B cell (primary cell): Measurements from ENCODE around the gene UTP11. TPM values are rescaled to one million over a fixed set of nuclear protein-coding genes. Genes with fewer than 3 reads are reported as not detected.

Experiments
- ATAC-seq: fragments of 200-7000 bp; cut with Tn5 transposase; one replicate; pipeline ENCODE4 v1.10.0; 2021; ENCODE audit warnings: low read depth, mild to moderate bottlenecking, moderate number of reproducible peaks, moderate library complexity
- CTCF ChIA-PET: fragments of 350-600 bp; sonication (Branson Sonifier 250); formaldehyde crosslinking; loops from one replicate; lab custom pipeline; 2021; ENCODE audit warnings: antibody characterized with exemption, inconsistent platforms; lab: Charles Lee
- POLR2A ChIA-PET: fragments of 350-600 bp; sonication (Branson Sonifier 250); formaldehyde crosslinking; loops from one replicate; lab custom pipeline; 2021; ENCODE audit warnings: antibody characterized with exemption; lab: Charles Lee
- DNase-seq: peaks from one replicate; pipeline ENCODE4 v3.0.0; 2013
- H2AFZ ChIP-seq: 2 replicates; pipeline ENCODE4 v1.6.1; 2012; ENCODE audit warnings: mild to moderate bottlenecking, low read depth, low read length; ENCODE audit not compliant: insufficient read depth, poor library complexity, severe bottlenecking
- H3K27ac ChIP-seq, 2 donors: 1 replicate in 1 of 2; 2 replicates in 1 of 2; pipeline ENCODE4 v1.5.1; 2012 to 2013; ENCODE audit warnings: low read length in 2 of 2, mild to moderate bottlenecking in 2 of 2, moderate library complexity in 1 of 2
- H3K27me3 ChIP-seq, 4 experiments: fragments of 200-600 bp in 1 of 4; sonication (generic) in 1 of 4; replicated peaks in 1 of 4; 1 replicate in 2 of 4; 2 replicates in 2 of 4; pipeline versions ENCODE4 v1.6.1 to v1.7.0; 2013 to 2016; ENCODE audit warnings: low read length in 3 of 4, mild to moderate bottlenecking in 2 of 4, mixed read lengths in 1 of 4, moderate library complexity in 1 of 4; ENCODE audit not compliant: insufficient read depth in 4 of 4, control insufficient read depth in 3 of 4; ENCODE audit errors: control extremely low read depth in 1 of 4
- H3K36me3 ChIP-seq, 2 experiments: replicated peaks in 1 of 2; 1 replicate in 1 of 2; 2 replicates in 1 of 2; pipeline versions ENCODE4 v1.6.1 to v1.7.1; 2013; ENCODE audit warnings: low read length in 1 of 2; ENCODE audit not compliant: insufficient read depth in 2 of 2, control insufficient read depth in 1 of 2; ENCODE audit errors: control extremely low read depth in 1 of 2, extremely low read depth in 1 of 2
- H3K4me1 ChIP-seq, 2 donors: fragments of 200-600 bp in 1 of 2; sonication (generic) in 1 of 2; 1 replicate in 1 of 2; 2 replicates in 1 of 2; pipeline versions ENCODE4 v1.5.1 to v1.6.1; 2013 to 2017; ENCODE audit warnings: low read length in 2 of 2; ENCODE audit not compliant: control insufficient read depth in 2 of 2, insufficient read depth in 2 of 2
- H3K4me2 ChIP-seq: replicated peaks from 2 replicates; pipeline ENCODE3; 2012; ENCODE audit warnings: mild to moderate bottlenecking, low read depth, low read length; ENCODE audit not compliant: poor library complexity, severe bottlenecking
- H3K4me3 ChIP-seq, 5 experiments: fragments of 200-600 bp in 1 of 5; sonication (generic) in 1 of 5; 1 replicate in 3 of 5; 2 replicates in 2 of 5; pipeline versions ENCODE4 v1.5.1 to v1.7.0; 2011 to 2016; ENCODE audit warnings: low read length in 4 of 5, mild to moderate bottlenecking in 4 of 5, low read depth in 2 of 5, control low read depth in 1 of 5, moderate library complexity in 1 of 5; ENCODE audit not compliant: insufficient read depth in 1 of 5; ENCODE audit errors: control extremely low read depth in 1 of 5, extremely low read depth in 1 of 5
- H3K79me2 ChIP-seq: fragments of 200-600 bp; sonication (generic); one replicate; pipeline ENCODE4 v1.6.0; 2016; ENCODE audit warnings: low read length; ENCODE audit not compliant: control insufficient read depth, insufficient read depth
- H3K9ac ChIP-seq: fragments of 200-600 bp; sonication (generic); 2 replicates; pipeline ENCODE4 v1.6.1; 2017; ENCODE audit warnings: mild to moderate bottlenecking, low read length, moderate library complexity
- H3K9me3 ChIP-seq, 3 donors: one replicate each; pipeline versions ENCODE4 v1.6.1 to v1.7.1; 2013; ENCODE audit warnings: low read length in 2 of 3; ENCODE audit not compliant: control insufficient read depth in 2 of 3, insufficient read depth in 1 of 3; ENCODE audit errors: control extremely low read depth in 1 of 3
- H4K20me1 ChIP-seq: 2 replicates; pipeline ENCODE4 v1.6.0; 2012; ENCODE audit warnings: mild to moderate bottlenecking, low read length; ENCODE audit not compliant: insufficient read depth, control insufficient read depth, poor library complexity, severe bottlenecking
- H3K27ac Mint-ChIP-seq: one replicate; pipeline ENCODE4 v1.8.0; 2021; ENCODE audit warnings: mixed read lengths
- H3K27me3 Mint-ChIP-seq: one replicate; pipeline ENCODE4 v1.8.0; 2021; ENCODE audit warnings: mixed read lengths
- H3K4me1 Mint-ChIP-seq: one replicate; pipeline ENCODE4 v1.8.0; 2021; ENCODE audit warnings: mixed read lengths
- H3K4me3 Mint-ChIP-seq: one replicate; pipeline ENCODE4 v1.8.0; 2021; ENCODE audit warnings: mixed read lengths
- H3K9me3 Mint-ChIP-seq: one replicate; pipeline ENCODE4 v1.8.0; 2022; ENCODE audit warnings: mixed read lengths; ENCODE audit not compliant: insufficient read depth
- EZH2 ChIP-seq: IDR thresholded peaks from 2 replicates; pipeline ENCODE4 v1.6.1; 2012; ENCODE audit warnings: borderline replicate concordance, low read depth, mild to moderate bottlenecking, moderate library complexity, low read length; ENCODE audit not compliant: insufficient read depth, poor library complexity, severe bottlenecking
- WGBS: methylation state at CpG from one replicate; pipeline ENCODE4 v1.1.5; 2013; ENCODE audit warnings: missing lambda C conversion rate; ENCODE audit not compliant: insufficient coverage; 5-methylcytosine and 5-hydroxymethylcytosine counted together
- intact Hi-C: fragments of 100-400 bp; cut with micrococcal nuclease; formaldehyde crosslinking; loops from one replicate; pipeline ENCODE4 v1.10.0; 2022
- polyA plus RNA-seq: library from polyadenylated mRNA; depleted of rRNA; stranded (reverse); fragments of >200 nt; gene quantifications from 2 replicates; pipeline ENCODE4 v1.2.3, GENCODE V29; 2012
- total RNA-seq, 2 donors: library from RNA; stranded (reverse); fragments of 120-200 nt in 1 of 2; gene quantifications; 1 replicate in 1 of 2; 2 replicates in 1 of 2; pipeline versions ENCODE4 v1.2.3 to v1.2.4, GENCODE V29; 2013 to 2022
- TF ChIP-seq, protein P1 (sequence below): fragments of 200-600 bp; IDR thresholded peaks from one replicate; pipeline ENCODE4 v1.8.0; 2022; ENCODE audit warnings: antibody characterized with exemption, mild to moderate bottlenecking

UTP11 gene
- total and polyA plus RNA-seq, 2 donors (not counting 1 experiment from before 2014, with no cell fraction given): 6.0 to 16.8 TPM

DNA sequence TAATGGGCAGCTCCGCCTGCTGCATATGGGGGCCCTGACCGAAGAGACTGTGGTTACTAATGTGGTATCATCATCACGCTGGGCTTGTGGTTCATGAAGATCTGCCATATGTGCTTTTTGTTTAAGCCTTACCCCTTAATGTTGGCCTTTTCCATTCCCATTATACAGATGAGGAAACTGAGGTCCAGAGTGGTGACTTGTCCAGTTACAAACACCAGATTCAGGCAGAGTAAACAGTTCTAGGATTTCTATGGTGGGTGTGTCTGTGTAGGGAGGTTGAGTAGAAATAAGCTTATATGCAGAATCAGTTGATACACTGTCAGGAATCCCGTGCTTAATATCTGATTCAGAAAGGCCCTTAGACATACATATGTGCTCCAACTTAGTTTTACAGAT, 691 bp downstream of the UTP11 start:
- TF ChIP-seq EZH2: no peak
- TF ChIP-seq, protein P1, sequence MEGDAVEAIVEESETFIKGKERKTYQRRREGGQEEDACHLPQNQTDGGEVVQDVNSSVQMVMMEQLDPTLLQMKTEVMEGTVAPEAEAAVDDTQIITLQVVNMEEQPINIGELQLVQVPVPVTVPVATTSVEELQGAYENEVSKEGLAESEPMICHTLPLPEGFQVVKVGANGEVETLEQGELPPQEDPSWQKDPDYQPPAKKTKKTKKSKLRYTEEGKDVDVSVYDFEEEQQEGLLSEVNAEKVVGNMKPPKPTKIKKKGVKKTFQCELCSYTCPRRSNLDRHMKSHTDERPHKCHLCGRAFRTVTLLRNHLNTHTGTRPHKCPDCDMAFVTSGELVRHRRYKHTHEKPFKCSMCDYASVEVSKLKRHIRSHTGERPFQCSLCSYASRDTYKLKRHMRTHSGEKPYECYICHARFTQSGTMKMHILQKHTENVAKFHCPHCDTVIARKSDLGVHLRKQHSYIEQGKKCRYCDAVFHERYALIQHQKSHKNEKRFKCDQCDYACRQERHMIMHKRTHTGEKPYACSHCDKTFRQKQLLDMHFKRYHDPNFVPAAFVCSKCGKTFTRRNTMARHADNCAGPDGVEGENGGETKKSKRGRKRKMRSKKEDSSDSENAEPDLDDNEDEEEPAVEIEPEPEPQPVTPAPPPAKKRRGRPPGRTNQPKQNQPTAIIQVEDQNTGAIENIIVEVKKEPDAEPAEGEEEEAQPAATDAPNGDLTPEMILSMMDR: no peak
- ChIA-PET CTCF (interaction anchor here (1.3 to 2.9 kb wide), 3 partner anchors 9 to 806 kb away, joined by 4 to 18 read pairs (median 5); partner anchors contain the start of gene SF3A3), POLR2A (interaction anchor here (0.9 to 1.3 kb wide), 2 partner anchors 18 to 24 kb away, joined by 3 read pairs; partner anchors contain the start of gene SF3A3)
- Mint-ChIP-seq H3K9me3 (no peaks in the 10 kb centered on the region), H3K4me3 (peak overlapping the region; percentile 97), H3K27me3 (no peaks in the 10 kb centered on the region), H3K27ac (peak overlapping the region; percentile 91), H3K4me1 (peaks cover 23% of the 10 kb centered on the region)
- H3K9ac ChIP-seq: peak overlapping the region; percentile 90
- peaks cover 0 to 7% (median 3%) of the 10 kb centered on the region in 3 donors for H3K9me3 ChIP-seq
- H3K36me3 ChIP-seq: peaks cover 4 to 12% of the 10 kb centered on the region in 2 experiments
- DNase-seq (no peak), ATAC-seq (no peak)
- peaks cover 45% of the 10 kb centered on the region for H3K79me2 ChIP-seq
- H2AFZ ChIP-seq: peak overlapping the region; percentile 96
- H3K27ac ChIP-seq: peak overlapping the region; percentile 76 to 90
- intact Hi-C loops: loop anchor here (2.0 kb wide), 1 partner anchor 34 kb away; the partner anchor contains the start of gene POU3F1
- peak overlapping the region; percentile 72 to 93 (median 83) for H3K4me3 ChIP-seq
- H3K4me2 ChIP-seq: peak overlapping the region; percentile 77
- H3K4me1 ChIP-seq: peaks cover 13 to 20% of the 10 kb centered on the region in 2 donors
- peaks cover 5% of the 10 kb centered on the region for H4K20me1 ChIP-seq
- WGBS: 0% methylated on average over 2 of the region's 4 CpGs
- H3K27me3 ChIP-seq: no peaks in the 10 kb centered on the region

DNA sequence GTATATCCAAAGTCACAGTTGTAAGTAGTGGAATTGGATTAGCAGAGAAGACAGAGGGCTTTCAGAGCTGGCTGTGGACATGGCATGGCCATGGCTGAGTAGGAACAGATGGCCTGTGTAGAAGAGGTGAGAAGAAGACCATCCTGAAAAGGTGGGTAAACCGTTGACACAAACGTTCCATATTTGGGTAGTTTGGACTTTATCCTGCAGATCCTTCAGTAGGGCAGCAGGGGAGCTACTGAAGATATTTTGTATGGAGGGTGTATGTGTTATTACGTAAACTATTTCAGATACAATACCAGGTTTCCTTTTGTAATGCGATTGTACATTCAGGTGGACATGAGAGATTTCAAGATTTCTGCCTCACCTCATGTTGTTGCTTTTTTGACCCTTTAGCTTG, 1.6 kb downstream of the UTP11 start:
- Mint-ChIP-seq H3K9me3 (no peaks in the 10 kb centered on the region), H3K27ac (no peak overlapping the region), H3K4me1 (peaks cover 23% of the 10 kb centered on the region), H3K27me3 (no peaks in the 10 kb centered on the region), H3K4me3 (peak overlapping the region; percentile 97)
- H3K4me2 ChIP-seq: no peak overlapping the region
- intact Hi-C loops: no loop called here
- TF ChIP-seq, protein P1: no peak
- TF ChIP-seq EZH2: no peak
- peaks cover 0 to 7% (median 3%) of the 10 kb centered on the region in 3 donors for H3K9me3 ChIP-seq
- no peak overlapping the region for H3K27ac ChIP-seq
- H4K20me1 ChIP-seq: peaks cover 5% of the 10 kb centered on the region
- POLR2A ChIA-PET: interaction anchor here (0.6 to 1.3 kb wide), 2 partner anchors 25 to 859 kb away, joined by 3 read pairs; partner anchors contain the start of genes MYCBP and SF3A3
- no peaks in the 10 kb centered on the region for H3K27me3 ChIP-seq
- DNase-seq (no peak), ATAC-seq (no peak)
- 50% methylated on average over 2 of the region's 4 CpGs for WGBS
- peaks cover 4 to 20% of the 10 kb centered on the region in 2 experiments for H3K36me3 ChIP-seq
- no peak overlapping the region for H2AFZ ChIP-seq
- H3K9ac ChIP-seq: no peak overlapping the region
- H3K79me2 ChIP-seq: peaks cover 45% of the 10 kb centered on the region
- no peak overlapping the region for H3K4me3 ChIP-seq
- CTCF ChIA-PET: interaction anchor here (1.3 to 2.9 kb wide), 2 partner anchors 24 to 805 kb away, joined by 4 to 18 read pairs; partner anchors contain the start of gene SF3A3
- H3K4me1 ChIP-seq: peaks cover 13 to 20% of the 10 kb centered on the region in 2 donors
